GM12874 (cell line): ENCODE results near the gene PDE3A.

Experiments used
- TF ChIP-seq, protein P1 (sequence below): IDR thresholded peaks from 2 replicates; pipeline ENCODE4 v1.5.1; 2011; ENCODE audit warnings: low read depth, mild to moderate bottlenecking, control low read depth, low read length, moderate library complexity; ENCODE audit not compliant: insufficient read depth

Gene PDE3A

GRCh38 chr12:20497707-20498106 lies 129.4 kb downstream of the PDE3A start:
- TF ChIP-seq, protein P1, sequence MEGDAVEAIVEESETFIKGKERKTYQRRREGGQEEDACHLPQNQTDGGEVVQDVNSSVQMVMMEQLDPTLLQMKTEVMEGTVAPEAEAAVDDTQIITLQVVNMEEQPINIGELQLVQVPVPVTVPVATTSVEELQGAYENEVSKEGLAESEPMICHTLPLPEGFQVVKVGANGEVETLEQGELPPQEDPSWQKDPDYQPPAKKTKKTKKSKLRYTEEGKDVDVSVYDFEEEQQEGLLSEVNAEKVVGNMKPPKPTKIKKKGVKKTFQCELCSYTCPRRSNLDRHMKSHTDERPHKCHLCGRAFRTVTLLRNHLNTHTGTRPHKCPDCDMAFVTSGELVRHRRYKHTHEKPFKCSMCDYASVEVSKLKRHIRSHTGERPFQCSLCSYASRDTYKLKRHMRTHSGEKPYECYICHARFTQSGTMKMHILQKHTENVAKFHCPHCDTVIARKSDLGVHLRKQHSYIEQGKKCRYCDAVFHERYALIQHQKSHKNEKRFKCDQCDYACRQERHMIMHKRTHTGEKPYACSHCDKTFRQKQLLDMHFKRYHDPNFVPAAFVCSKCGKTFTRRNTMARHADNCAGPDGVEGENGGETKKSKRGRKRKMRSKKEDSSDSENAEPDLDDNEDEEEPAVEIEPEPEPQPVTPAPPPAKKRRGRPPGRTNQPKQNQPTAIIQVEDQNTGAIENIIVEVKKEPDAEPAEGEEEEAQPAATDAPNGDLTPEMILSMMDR, result no peak

- TF ChIP-seq, protein P1, result no peak
Observed at GRCh38 chr12:20501958-20502357, 133.6 kb downstream of the PDE3A start.

GRCh38 chr12:20503858-20504257 lies 135.5 kb downstream of the PDE3A start:
- TF ChIP-seq, protein P1, result no peak

- TF ChIP-seq, protein P1, result no peak
Observed at GRCh38 chr12:20505056-20505455, 136.7 kb downstream of the PDE3A start.

- TF ChIP-seq, protein P1, result no peak
Observed at GRCh38 chr12:20507056-20507455, 138.7 kb downstream of the PDE3A start.

DNA sequence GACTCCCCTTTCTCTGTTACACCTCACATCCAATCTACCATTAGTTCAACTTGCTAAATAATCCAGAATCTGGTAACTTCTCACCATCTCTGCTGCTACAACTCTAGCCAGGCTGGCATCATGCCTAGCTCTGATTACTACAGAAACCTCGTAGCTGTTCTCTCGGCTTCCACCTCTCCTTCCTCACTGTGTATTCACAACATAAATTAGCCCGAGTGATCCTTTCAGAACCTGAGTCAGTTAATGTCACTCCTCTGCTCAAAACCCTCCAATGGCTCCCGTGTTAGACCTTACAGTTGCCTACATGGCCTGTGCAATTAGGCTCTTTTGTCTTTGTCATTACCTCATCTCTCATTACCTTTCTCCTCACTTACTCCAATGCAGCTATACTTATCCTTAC lies 139.4 kb downstream of the PDE3A start:
- TF ChIP-seq, protein P1, result no peak

DNA sequence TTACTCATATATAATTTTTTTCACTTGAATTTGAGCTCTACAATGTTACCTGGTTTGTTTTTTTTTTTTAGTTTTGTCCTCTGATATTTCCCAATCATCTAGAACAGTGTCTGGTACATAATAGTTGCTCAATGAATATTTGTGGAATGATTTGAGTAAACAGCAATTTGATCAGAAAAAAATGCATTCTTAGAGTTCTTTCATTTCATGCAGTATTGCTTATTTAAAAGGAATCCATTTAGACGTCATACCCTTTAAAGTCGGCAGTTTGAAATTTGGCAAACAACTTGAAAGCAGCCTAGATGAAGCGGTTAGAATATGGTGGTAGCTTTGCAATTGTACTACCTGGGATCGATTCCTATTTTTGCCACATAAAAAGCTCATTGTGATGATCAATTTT lies 140.0 kb downstream of the PDE3A start:
- TF ChIP-seq, protein P1, result no peak

- TF ChIP-seq, protein P1, result no peak
Observed at GRCh38 chr12:20508962-20509361, 140.6 kb downstream of the PDE3A start.
